ENCODE results near the gene GPC3. TPM values are rescaled to one million over a fixed set of nuclear protein-coding genes. Genes with fewer than 3 reads are reported as not detected.

Gene GPC3
- total and polyA plus RNA-seq, 5 donors from 2014 or later, result 0.34 to 0.93 (median 0.44) TPM; not detected in 2

DNA sequence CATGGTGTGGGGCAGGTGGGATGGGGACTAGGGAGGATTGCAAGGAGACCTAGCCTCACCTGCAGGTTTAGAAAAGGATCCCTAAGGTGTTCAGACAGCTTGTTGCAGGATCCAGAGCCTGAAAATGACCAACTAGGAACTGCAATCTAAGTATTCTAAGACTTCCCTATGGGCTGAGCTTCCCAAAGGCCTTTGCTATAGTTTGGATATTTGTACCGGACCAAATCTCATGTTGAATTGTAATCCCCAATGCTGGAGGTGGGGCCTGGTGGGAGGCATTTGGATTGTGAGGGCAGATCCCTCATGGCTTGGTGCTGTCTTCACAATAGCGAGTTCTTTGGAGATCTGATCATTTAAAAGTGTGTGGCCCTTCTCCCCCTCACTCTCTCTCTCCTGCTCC, 52.1 kb downstream of the GPC3 start:
- Histone ChIP-seq H3K27ac (ENCODE audit: insufficient read depth, low read length, poor library complexity, severe bottlenecking) (no peak overlapping the region), H3K4me1 (ENCODE audit: control insufficient read depth, insufficient read depth, low read length, poor library complexity, severe bottlenecking) (no peaks in the 10 kb centered on the region), H3K9me3 (ENCODE audit: control insufficient read depth in 2 of 2, low read length in 2 of 2) (no peaks in the 10 kb centered on the region), H3K36me3 (ENCODE audit: control insufficient read depth, insufficient read depth, low read length) (no peaks in the 10 kb centered on the region), H3K4me3 (ENCODE audit: low read depth, low read length) (no peak overlapping the region), H3K27me3 (ENCODE audit: control insufficient read depth, insufficient read depth, low read length) (no peaks in the 10 kb centered on the region)
- Mint-ChIP-seq H3K27ac (no peak overlapping the region), H3K27me3 (peaks cover 5% of the 10 kb centered on the region), H3K4me3 (no peak overlapping the region), H3K9me3 (no peaks in the 10 kb centered on the region), H3K4me1 (no peaks in the 10 kb centered on the region), H3K36me3 (no peaks in the 10 kb centered on the region)
- ATAC-seq (ENCODE audit: low read depth in 2 of 2) (no peak), DNase-seq (no peak)

DNA sequence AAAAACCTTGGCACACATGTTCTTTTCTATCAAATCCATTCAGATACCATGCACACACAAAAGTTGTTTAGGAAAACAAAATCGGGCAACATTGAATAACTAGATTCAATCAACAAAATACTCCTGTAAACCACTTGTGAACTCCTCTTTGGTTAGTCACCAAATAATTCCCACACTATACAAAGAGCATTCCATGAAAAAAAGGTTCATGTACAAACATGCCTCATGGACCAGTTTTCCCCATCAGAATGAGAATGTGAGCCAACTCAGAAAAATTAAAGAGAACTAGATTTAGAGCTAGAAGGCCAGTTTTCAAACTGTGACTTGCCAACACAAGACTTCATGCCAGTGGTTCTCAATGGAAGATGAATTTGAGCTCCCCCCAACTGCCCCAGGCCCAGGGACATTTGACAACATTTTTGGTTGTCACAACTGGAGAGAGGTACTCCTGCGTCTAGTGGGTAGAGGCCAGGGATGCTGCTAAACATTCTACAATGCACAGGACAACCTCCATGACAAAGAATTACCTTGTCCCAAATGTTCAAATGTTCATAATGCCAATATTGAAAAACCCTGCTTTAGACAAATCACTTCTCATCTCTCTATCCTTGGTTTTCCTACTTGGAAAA, 55.4 kb downstream of the GPC3 start:
- DNase-seq (no peak), ATAC-seq (ENCODE audit: low read depth in 2 of 2) (no peak)
- Mint-ChIP-seq H3K4me3 (no peak overlapping the region), H3K27me3 (no peaks in the 10 kb centered on the region), H3K9me3 (no peaks in the 10 kb centered on the region), H3K27ac (no peak overlapping the region), H3K4me1 (no peaks in the 10 kb centered on the region), H3K36me3 (no peaks in the 10 kb centered on the region)
- Histone ChIP-seq H3K27me3 (ENCODE audit: control insufficient read depth, insufficient read depth, low read length) (no peaks in the 10 kb centered on the region), H3K27ac (ENCODE audit: insufficient read depth, low read length, poor library complexity, severe bottlenecking) (no peak overlapping the region), H3K9me3 (ENCODE audit: control insufficient read depth in 2 of 2, low read length in 2 of 2) (no peaks in the 10 kb centered on the region), H3K4me3 (ENCODE audit: low read depth, low read length) (no peak overlapping the region), H3K4me1 (ENCODE audit: control insufficient read depth, insufficient read depth, low read length, poor library complexity, severe bottlenecking) (no peaks in the 10 kb centered on the region), H3K36me3 (ENCODE audit: control insufficient read depth, insufficient read depth, low read length) (no peaks in the 10 kb centered on the region)

DNA sequence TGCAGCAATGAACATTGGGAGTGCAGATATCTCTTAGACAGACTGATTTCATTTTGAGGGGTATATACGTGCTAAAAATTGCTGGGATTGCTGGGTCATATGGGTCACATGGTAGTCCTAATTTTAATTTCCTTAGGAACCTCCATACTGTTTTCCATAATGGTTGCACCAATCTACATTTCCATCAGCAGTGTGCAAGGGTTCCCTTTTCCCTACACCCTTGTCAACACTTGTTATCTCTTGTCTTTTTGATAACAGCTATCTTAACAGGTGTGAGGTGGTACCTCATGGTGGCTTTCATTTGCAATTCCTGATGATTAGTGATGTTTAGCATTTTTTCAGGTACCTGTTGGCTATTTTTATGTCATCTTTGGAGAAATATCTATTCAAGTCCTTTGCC, 57.0 kb downstream of the GPC3 start:
- no peak overlapping the region for H3K27ac Mint-ChIP-seq

GRCh38 chrX:133926809-133927208, 58.6 kb downstream of the GPC3 start:
- Mint-ChIP-seq H3K36me3 (no peaks in the 10 kb centered on the region), H3K9me3 (no peaks in the 10 kb centered on the region), H3K4me1 (peaks cover 0 to 18% (median under 1%) of the 10 kb centered on the region in 4 donors), H3K4me3 (no peak overlapping the region), H3K27me3 (no peaks in the 10 kb centered on the region), H3K27ac (no peak overlapping the region)
- DNase-seq, result no peak
- H3K27me3 ChIP-seq (ENCODE audit: control insufficient read depth, insufficient read depth, low read length), result no peaks in the 10 kb centered on the region
- H3K36me3 ChIP-seq (ENCODE audit: control insufficient read depth, insufficient read depth, low read length), result no peaks in the 10 kb centered on the region
- H3K27ac ChIP-seq (ENCODE audit: insufficient read depth, low read length, poor library complexity, severe bottlenecking), result no peak overlapping the region
- ATAC-seq (ENCODE audit: low read depth in 2 of 2), result no peak
- H3K9me3 ChIP-seq (ENCODE audit: control insufficient read depth in 2 of 2, low read length in 2 of 2), result no peaks in the 10 kb centered on the region
- H3K4me1 ChIP-seq (ENCODE audit: control insufficient read depth, insufficient read depth, low read length, poor library complexity, severe bottlenecking), result peaks cover 7% of the 10 kb centered on the region
- H3K4me3 ChIP-seq (ENCODE audit: low read depth, low read length), result no peak overlapping the region

More for the DNA sequence above, 57.0 kb downstream of the GPC3 start:
- ATAC-seq (ENCODE audit: low read depth in 2 of 2) (no peak), DNase-seq (no peak)
- no peaks in the 10 kb centered on the region for H3K27me3 Mint-ChIP-seq
- no peak overlapping the region for H3K4me3 Mint-ChIP-seq
- H3K4me1 Mint-ChIP-seq, result peaks cover 0 to 3% (median 0%) of the 10 kb centered on the region in 4 donors
- Histone ChIP-seq H3K36me3 (ENCODE audit: control insufficient read depth, insufficient read depth, low read length) (no peaks in the 10 kb centered on the region), H3K4me1 (ENCODE audit: control insufficient read depth, insufficient read depth, low read length, poor library complexity, severe bottlenecking) (no peaks in the 10 kb centered on the region), H3K27me3 (ENCODE audit: control insufficient read depth, insufficient read depth, low read length) (no peaks in the 10 kb centered on the region), H3K9me3 (ENCODE audit: control insufficient read depth in 2 of 2, low read length in 2 of 2) (no peaks in the 10 kb centered on the region), H3K4me3 (ENCODE audit: low read depth, low read length) (no peak overlapping the region), H3K27ac (ENCODE audit: insufficient read depth, low read length, poor library complexity, severe bottlenecking) (no peak overlapping the region)
- no peaks in the 10 kb centered on the region for H3K36me3 Mint-ChIP-seq
- no peaks in the 10 kb centered on the region for H3K9me3 Mint-ChIP-seq

- Mint-ChIP-seq H3K4me3 (no peak overlapping the region), H3K36me3 (no peaks in the 10 kb centered on the region), H3K27ac (no peak overlapping the region), H3K9me3 (no peaks in the 10 kb centered on the region), H3K27me3 (no peaks in the 10 kb centered on the region), H3K4me1 (peaks cover 0 to 22% (median under 1%) of the 10 kb centered on the region in 4 donors)
- H3K4me1 ChIP-seq (ENCODE audit: control insufficient read depth, insufficient read depth, low read length, poor library complexity, severe bottlenecking), result peaks cover 7% of the 10 kb centered on the region
- no peak overlapping the region for H3K27ac ChIP-seq (ENCODE audit: insufficient read depth, low read length, poor library complexity, severe bottlenecking)
- ATAC-seq (ENCODE audit: low read depth in 2 of 2) (no peak), DNase-seq (no peak)
- H3K36me3 ChIP-seq (ENCODE audit: control insufficient read depth, insufficient read depth, low read length), result no peaks in the 10 kb centered on the region
- no peaks in the 10 kb centered on the region for H3K27me3 ChIP-seq (ENCODE audit: control insufficient read depth, insufficient read depth, low read length)
- no peak overlapping the region for H3K4me3 ChIP-seq (ENCODE audit: low read depth, low read length)
- no peaks in the 10 kb centered on the region for H3K9me3 ChIP-seq (ENCODE audit: control insufficient read depth in 2 of 2, low read length in 2 of 2)
These were observed 59.3 kb downstream of the GPC3 start for GRCh38 chrX:133926099-133926498.

GRCh38 chrX:133924548-133924947, 60.8 kb downstream of the GPC3 start:
- Histone ChIP-seq H3K36me3 (ENCODE audit: control insufficient read depth, insufficient read depth, low read length) (no peaks in the 10 kb centered on the region), H3K4me1 (ENCODE audit: control insufficient read depth, insufficient read depth, low read length, poor library complexity, severe bottlenecking) (peaks cover 7% of the 10 kb centered on the region), H3K27ac (ENCODE audit: insufficient read depth, low read length, poor library complexity, severe bottlenecking) (no peak overlapping the region), H3K9me3 (ENCODE audit: control insufficient read depth in 2 of 2, low read length in 2 of 2) (no peaks in the 10 kb centered on the region), H3K4me3 (ENCODE audit: low read depth, low read length) (no peak overlapping the region), H3K27me3 (ENCODE audit: control insufficient read depth, insufficient read depth, low read length) (no peaks in the 10 kb centered on the region)
- no peaks in the 10 kb centered on the region for H3K27me3 Mint-ChIP-seq
- DNase-seq (no peak), ATAC-seq (ENCODE audit: low read depth in 2 of 2) (no peak)
- H3K36me3 Mint-ChIP-seq, result no peaks in the 10 kb centered on the region
- H3K4me1 Mint-ChIP-seq, result peaks cover 0 to 22% (median under 1%) of the 10 kb centered on the region in 4 donors
- H3K4me3 Mint-ChIP-seq, result no peak overlapping the region
- no peaks in the 10 kb centered on the region for H3K9me3 Mint-ChIP-seq
- H3K27ac Mint-ChIP-seq, result peak overlapping the region in 1 of 3 donors; percentile 17

- H3K27ac ChIP-seq (ENCODE audit: insufficient read depth, low read length, poor library complexity, severe bottlenecking), result no peak overlapping the region
- H3K4me3 ChIP-seq (ENCODE audit: low read depth, low read length), result no peak overlapping the region
- Mint-ChIP-seq H3K4me3 (no peak overlapping the region), H3K36me3 (no peaks in the 10 kb centered on the region), H3K4me1 (peaks cover 0 to 22% (median under 1%) of the 10 kb centered on the region in 4 donors), H3K27me3 (no peaks in the 10 kb centered on the region), H3K27ac (peak overlapping the region in 1 of 3 donors; percentile 73), H3K9me3 (no peaks in the 10 kb centered on the region)
- H3K36me3 ChIP-seq (ENCODE audit: control insufficient read depth, insufficient read depth, low read length), result no peaks in the 10 kb centered on the region
- no peak for DNase-seq
- ATAC-seq (ENCODE audit: low read depth in 2 of 2), result no peak
- no peaks in the 10 kb centered on the region for H3K9me3 ChIP-seq (ENCODE audit: control insufficient read depth in 2 of 2, low read length in 2 of 2)
- H3K4me1 ChIP-seq (ENCODE audit: control insufficient read depth, insufficient read depth, low read length, poor library complexity, severe bottlenecking), result peaks cover 7% of the 10 kb centered on the region
- no peaks in the 10 kb centered on the region for H3K27me3 ChIP-seq (ENCODE audit: control insufficient read depth, insufficient read depth, low read length)
These were observed 61.8 kb downstream of the GPC3 start for GRCh38 chrX:133923548-133923947.

GRCh38 chrX:133923113-133923512, 62.3 kb downstream of the GPC3 start:
- H3K36me3 Mint-ChIP-seq, result no peaks in the 10 kb centered on the region
- H3K9me3 ChIP-seq (ENCODE audit: control insufficient read depth in 2 of 2, low read length in 2 of 2), result no peaks in the 10 kb centered on the region
- DNase-seq (peak in 2 of 3 donors; percentile 21 to 57), ATAC-seq (ENCODE audit: low read depth in 2 of 2) (peak in 1 of 2 donors; percentile 66)
- no peak overlapping the region for H3K27ac ChIP-seq (ENCODE audit: insufficient read depth, low read length, poor library complexity, severe bottlenecking)
- no peaks in the 10 kb centered on the region for H3K27me3 ChIP-seq (ENCODE audit: control insufficient read depth, insufficient read depth, low read length)
- no peaks in the 10 kb centered on the region for H3K27me3 Mint-ChIP-seq
- H3K4me1 ChIP-seq (ENCODE audit: control insufficient read depth, insufficient read depth, low read length, poor library complexity, severe bottlenecking), result peaks cover 7% of the 10 kb centered on the region
- peaks cover 0 to 22% (median under 1%) of the 10 kb centered on the region in 4 donors for H3K4me1 Mint-ChIP-seq
- peak overlapping the region; percentile 57 for H3K4me3 ChIP-seq (ENCODE audit: low read depth, low read length)
- H3K27ac Mint-ChIP-seq, result peak overlapping the region; percentile 73 to 83 (median 78)
- H3K9me3 Mint-ChIP-seq, result no peaks in the 10 kb centered on the region
- peak overlapping the region; percentile 52 to 74 (median 70) for H3K4me3 Mint-ChIP-seq
- no peaks in the 10 kb centered on the region for H3K36me3 ChIP-seq (ENCODE audit: control insufficient read depth, insufficient read depth, low read length)
